NCI-H460 (cell line): ENCODE results near the gene HOXA9. TPM values are rescaled to one million over a fixed set of nuclear protein-coding genes. Genes with fewer than 3 reads are reported as not detected.

Experiments
- DNase-seq: peaks from one replicate; pipeline ENCODE4 v3.0.0-alpha.2; 2016; ENCODE audit warnings: low read depth; ENCODE audit errors: extremely low read depth
- total RNA-seq: library from RNA; depleted of rRNA; stranded (reverse); fragments of >200 nt; shearing (Covaris generic); gene quantifications from 2 replicates; pipeline ENCODE4 v1.2.3, GENCODE V29; 2014

HOXA9 gene
- total RNA-seq, 1 experiment from 2014 or later: 7.8 TPM

- no peak for DNase-seq
Observed at GRCh38 chr7:27201580-27202017, 36.3 kb upstream of the HOXA9 start.

GRCh38 chr7:27200761-27201579, 35.6 kb upstream of the HOXA9 start:
- DNase-seq: no peak

- DNase-seq: peak; percentile 55
Observed at GRCh38 chr7:27199849-27200760, 34.8 kb upstream of the HOXA9 start, which contains the start of gene HOXA13. Gene HOXA13 (minus strand): TSS chr7:27200091. CDS start chr7:27200077, 14 bp downstream.

GRCh38 chr7:27198871-27199801, 33.8 kb upstream of the HOXA9 start:
- DNase-seq: no peak

- no peak for DNase-seq
Observed at GRCh38 chr7:27198138-27198841, 33.0 kb upstream of the HOXA9 start.

GRCh38 chr7:27197137-27198042, 32.1 kb upstream of the HOXA9 start:
- no peak for DNase-seq

- DNase-seq: peak; percentile 72
Observed at GRCh38 chr7:27196287-27196767, 31.0 kb upstream of the HOXA9 start.

- DNase-seq: no peak
Observed at GRCh38 chr7:27194686-27195379, 29.5 kb upstream of the HOXA9 start.

GRCh38 chr7:27194002-27194352, 28.6 kb upstream of the HOXA9 start:
- no peak for DNase-seq

- DNase-seq: no peak
Observed at GRCh38 chr7:27193335-27194001, 28.1 kb upstream of the HOXA9 start.

- no peak for DNase-seq
Observed at GRCh38 chr7:27192546-27193334, 27.4 kb upstream of the HOXA9 start.

- no peak for DNase-seq
Observed at GRCh38 chr7:27191833-27192545, 26.7 kb upstream of the HOXA9 start.

- no peak for DNase-seq
Observed at GRCh38 chr7:27191161-27191731, 25.9 kb upstream of the HOXA9 start.

- no peak for DNase-seq
Observed at GRCh38 chr7:27189997-27190748, 24.8 kb upstream of the HOXA9 start.
